Stimulated activated naive B cell treated with anti-CD40 and anti-IgM and Interleukin-4, amounts not matched to agents 10 μg/mL and 1 μg/mL and 100 μg/mL, for 72 hours (primary cell): Measurements from ENCODE around the gene AFF1.
A peak's percentile ranks its signal among the peaks of the same experiment; 100 is the strongest.

ENCODE experiments used
- ATAC-seq, 2 donors: fragments of 150-1000 bp; cut with Tn5 transposase; replicated peaks; 2 replicates each; pipeline ENCODE4 v1.10.0; 2021; ENCODE audit warnings: moderate library complexity in 1 of 2
- DNase-seq: peaks from one replicate; pipeline ENCODE4 v3.0.0; 2021
- H3K27ac Mint-ChIP-seq: one replicate; pipeline ENCODE4 v1.8.0; 2022; ENCODE audit warnings: mild to moderate bottlenecking, mixed read lengths
- H3K27me3 Mint-ChIP-seq, 2 donors: one replicate each; pipeline ENCODE4 v1.8.0; 2022; ENCODE audit warnings: mixed read lengths in 2 of 2
- H3K36me3 Mint-ChIP-seq, 2 donors: one replicate each; pipeline ENCODE4 v1.8.0; 2022; ENCODE audit warnings: mixed read lengths in 2 of 2, mild to moderate bottlenecking in 1 of 2
- H3K4me1 Mint-ChIP-seq, 2 donors: one replicate each; pipeline ENCODE4 v1.8.0; 2022; ENCODE audit warnings: mixed read lengths in 2 of 2, mild to moderate bottlenecking in 1 of 2
- H3K4me3 Mint-ChIP-seq, 2 donors: one replicate each; pipeline ENCODE4 v1.8.0; 2022; ENCODE audit warnings: mild to moderate bottlenecking in 2 of 2, mixed read lengths in 2 of 2, moderate library complexity in 1 of 2
- H3K9me3 Mint-ChIP-seq, 2 donors: one replicate each; pipeline ENCODE4 v1.8.0; 2022; ENCODE audit warnings: mixed read lengths in 2 of 2, mild to moderate bottlenecking in 1 of 2

AFF1 gene

DNA sequence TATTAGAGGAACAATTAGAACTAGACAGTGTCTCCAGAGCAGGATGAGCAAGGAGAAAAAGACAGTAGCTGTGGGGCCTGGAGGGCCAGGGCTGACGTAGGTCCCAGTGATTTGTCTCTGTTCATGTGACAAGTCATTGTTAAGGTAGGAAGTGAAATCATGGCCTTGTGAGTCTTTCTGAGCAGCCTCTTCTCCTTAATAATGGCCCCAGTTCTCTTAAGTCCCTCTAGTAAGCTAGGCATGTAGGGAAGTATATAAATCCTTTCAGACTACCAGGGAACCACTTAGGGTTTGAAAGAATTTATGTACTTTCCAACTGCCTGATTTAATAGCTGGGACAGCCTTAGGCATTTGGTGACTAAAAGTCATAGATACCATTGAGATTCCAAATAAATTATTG is 152.6 kb downstream of the AFF1 start:
- Mint-ChIP-seq H3K4me1 (peaks cover 4 to 24% of the 10 kb centered on the region in 2 donors), H3K4me3 (no peak overlapping the region), H3K36me3 (peaks cover 9 to 12% of the 10 kb centered on the region in 2 donors), H3K9me3 (no peaks in the 10 kb centered on the region), H3K27me3 (no peaks in the 10 kb centered on the region), H3K27ac (no peak overlapping the region)
- DNase-seq: no peak
- ATAC-seq: no peak

DNA sequence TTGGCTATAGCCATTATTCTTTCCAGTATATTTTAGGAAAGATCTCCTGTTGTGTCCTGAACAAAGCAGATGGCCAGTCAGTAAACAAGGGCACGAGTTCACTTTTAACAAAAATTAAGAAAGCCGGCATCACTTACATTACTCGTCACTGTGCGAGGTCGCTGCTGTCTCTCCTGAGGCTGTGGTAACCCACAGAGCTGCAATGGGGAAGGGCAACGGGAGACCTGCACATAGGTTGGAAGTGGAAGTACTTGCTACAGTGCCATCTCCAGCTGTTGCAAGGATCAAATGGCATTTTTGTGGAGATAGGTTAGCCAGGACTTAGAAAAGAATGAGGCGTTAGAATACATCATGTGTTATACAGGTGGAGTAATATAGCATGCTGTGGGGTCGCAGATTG is 153.4 kb downstream of the AFF1 start:
- peaks cover 9 to 14% of the 10 kb centered on the region in 2 donors for H3K36me3 Mint-ChIP-seq
- H3K27ac Mint-ChIP-seq: no peak overlapping the region
- H3K4me1 Mint-ChIP-seq: peaks cover 11 to 32% of the 10 kb centered on the region in 2 donors
- ATAC-seq: no peak
- no peak for DNase-seq
- no peaks in the 10 kb centered on the region for H3K27me3 Mint-ChIP-seq
- no peak overlapping the region for H3K4me3 Mint-ChIP-seq
- no peaks in the 10 kb centered on the region for H3K9me3 Mint-ChIP-seq

DNA sequence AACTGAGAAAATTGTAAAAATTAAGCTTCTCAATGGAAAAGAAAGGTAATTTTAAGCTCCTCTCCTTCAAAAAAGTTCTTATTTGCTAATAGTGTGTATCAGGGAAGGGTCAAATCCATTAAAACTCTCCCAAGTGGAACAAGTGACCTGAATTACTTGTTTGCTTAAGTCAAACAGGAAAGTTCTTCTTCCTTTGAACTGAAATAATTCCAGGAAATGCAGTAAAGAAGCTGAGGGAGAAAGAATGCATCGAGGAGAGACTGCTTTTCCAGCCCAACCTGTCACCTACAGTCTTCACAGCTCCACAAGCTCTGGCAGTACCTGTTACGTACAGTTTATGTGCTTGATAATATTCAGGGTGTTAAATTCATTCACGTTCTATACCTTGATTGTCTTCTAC is 154.6 kb downstream of the AFF1 start:
- no peak overlapping the region for H3K27ac Mint-ChIP-seq
- H3K27me3 Mint-ChIP-seq: no peaks in the 10 kb centered on the region
- no peaks in the 10 kb centered on the region for H3K9me3 Mint-ChIP-seq
- peaks cover 9 to 15% of the 10 kb centered on the region in 2 donors for H3K36me3 Mint-ChIP-seq
- peaks cover 21 to 41% of the 10 kb centered on the region in 2 donors for H3K4me1 Mint-ChIP-seq
- H3K4me3 Mint-ChIP-seq: no peak overlapping the region
- ATAC-seq (no peak), DNase-seq (no peak)

DNA sequence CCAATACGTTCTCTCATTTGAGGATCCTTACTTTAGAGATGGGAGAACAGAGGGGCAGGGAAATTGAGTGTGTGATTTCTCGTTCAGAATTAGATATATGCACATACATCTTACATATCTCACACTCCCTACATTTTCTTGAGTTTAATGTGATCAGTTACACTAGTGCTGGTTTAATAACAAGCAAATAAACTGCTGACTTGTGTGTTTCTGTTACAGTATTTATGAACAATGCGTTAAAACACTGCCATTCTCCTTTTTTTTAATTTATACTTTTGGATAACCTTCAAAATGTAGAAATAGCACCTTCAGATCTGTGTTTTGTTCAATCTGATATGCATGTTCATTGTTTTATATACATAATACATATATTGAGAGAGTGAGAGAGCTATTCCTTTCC is 155.5 kb downstream of the AFF1 start:
- peaks cover 6 to 11% of the 10 kb centered on the region in 2 donors for H3K36me3 Mint-ChIP-seq
- H3K9me3 Mint-ChIP-seq: no peaks in the 10 kb centered on the region
- H3K27ac Mint-ChIP-seq: no peak overlapping the region
- DNase-seq (no peak), ATAC-seq (no peak)
- H3K4me1 Mint-ChIP-seq: peaks cover 21 to 37% of the 10 kb centered on the region in 2 donors
- H3K27me3 Mint-ChIP-seq: no peaks in the 10 kb centered on the region
- no peak overlapping the region for H3K4me3 Mint-ChIP-seq

DNA sequence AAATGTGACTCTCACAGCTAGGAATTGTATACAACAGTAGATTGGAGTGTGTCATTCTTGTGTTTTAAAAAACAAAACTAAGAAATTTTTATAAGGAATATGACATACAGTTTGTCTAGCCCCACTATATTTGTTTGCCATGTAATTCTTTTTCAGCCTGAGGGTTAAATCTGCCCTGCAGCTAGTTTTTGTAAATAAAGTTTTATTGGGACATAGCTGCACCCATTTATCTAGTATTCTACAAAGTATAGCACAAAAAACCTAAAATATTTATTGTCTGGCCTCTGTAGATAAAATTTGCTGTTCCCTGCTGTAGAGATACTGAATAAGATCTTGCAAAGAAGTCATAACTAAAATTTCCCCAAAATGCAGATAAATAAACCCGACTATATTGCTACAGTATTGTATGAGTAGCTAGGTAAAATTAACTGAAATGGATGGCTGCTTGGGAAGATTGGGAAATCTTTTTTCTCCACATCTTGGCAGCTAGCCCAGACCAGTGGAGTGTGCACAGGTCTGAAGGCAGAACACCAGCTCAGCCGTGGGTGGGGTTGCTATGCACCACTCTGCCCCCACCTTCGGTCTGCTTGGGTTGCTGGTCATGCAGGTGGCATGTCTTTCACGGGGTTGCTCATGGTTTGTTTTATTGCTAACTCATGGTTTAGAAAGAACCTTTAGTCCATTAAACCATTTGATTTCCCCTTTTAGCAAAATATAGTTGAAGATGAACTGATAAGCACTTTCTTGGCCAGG is 157.8 kb downstream of the AFF1 start:
- H3K4me1 Mint-ChIP-seq: peaks cover 19 to 26% of the 10 kb centered on the region in 2 donors
- DNase-seq (no peak), ATAC-seq (peak; percentile 41 to 55)
- no peak overlapping the region for H3K4me3 Mint-ChIP-seq
- H3K27ac Mint-ChIP-seq: no peak overlapping the region
- no peaks in the 10 kb centered on the region for H3K27me3 Mint-ChIP-seq
- H3K36me3 Mint-ChIP-seq: peaks cover 2 to 11% of the 10 kb centered on the region in 2 donors
- H3K9me3 Mint-ChIP-seq: no peaks in the 10 kb centered on the region

DNA sequence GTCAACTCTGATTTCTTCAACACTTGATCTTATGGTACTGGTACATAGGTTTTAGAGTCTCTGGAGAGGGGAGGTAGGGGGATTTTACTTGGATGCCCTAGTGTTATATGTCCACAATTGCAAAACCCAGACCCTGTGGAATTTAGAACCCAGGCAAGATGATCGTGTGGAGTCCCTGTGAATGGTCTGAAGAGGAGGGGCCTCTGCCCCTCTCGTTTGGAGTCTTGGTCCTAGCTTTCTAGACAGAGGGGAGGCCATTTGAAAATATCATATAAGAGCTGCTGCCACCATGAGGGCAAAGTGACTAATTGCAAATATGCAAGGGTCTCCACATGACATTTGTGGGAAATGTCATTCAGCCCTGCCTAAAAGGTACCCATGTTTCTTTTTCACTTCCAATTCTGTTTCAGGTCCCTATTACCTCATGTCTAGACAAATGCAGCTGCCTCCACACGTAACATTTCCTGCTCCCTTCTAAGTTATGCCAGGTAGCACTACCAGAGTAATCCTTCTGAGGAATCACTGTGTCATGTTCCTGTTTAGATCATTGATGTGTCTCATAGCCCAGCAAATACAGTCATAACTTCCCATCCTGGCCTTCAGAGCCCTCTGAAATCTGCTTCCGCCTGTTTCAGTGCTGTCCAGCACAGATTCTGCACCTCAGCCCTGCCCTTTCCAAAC is 158.8 kb downstream of the AFF1 start:
- ATAC-seq: peak; percentile 95
- Mint-ChIP-seq H3K4me3 (no peak overlapping the region), H3K36me3 (peaks cover 2 to 11% of the 10 kb centered on the region in 2 donors), H3K4me1 (peaks cover 19 to 26% of the 10 kb centered on the region in 2 donors), H3K27me3 (no peaks in the 10 kb centered on the region), H3K27ac (peak overlapping the region; percentile 6), H3K9me3 (no peaks in the 10 kb centered on the region)
- peak; percentile 44 for DNase-seq

DNA sequence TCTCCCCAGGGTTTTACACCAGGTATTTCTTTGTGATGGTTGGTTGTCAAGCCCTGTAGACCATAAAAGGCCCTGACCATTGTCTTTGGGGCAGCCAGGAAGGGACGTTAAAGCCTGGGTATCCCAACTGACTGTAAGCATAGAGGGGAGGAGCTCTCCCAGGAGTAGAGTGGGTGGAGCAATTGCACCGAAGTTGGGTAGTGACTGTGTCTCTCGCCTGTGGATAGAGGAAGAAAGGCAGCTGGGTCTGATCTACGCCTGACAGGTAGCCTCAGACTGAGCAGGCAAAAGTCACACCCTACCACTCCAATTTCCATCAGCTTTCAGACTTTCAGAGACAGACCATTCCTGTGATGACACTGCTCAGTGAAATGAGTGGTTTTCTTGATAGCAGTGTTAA is 162.3 kb downstream of the AFF1 start:
- ATAC-seq (no peak), DNase-seq (no peak)
- Mint-ChIP-seq H3K27me3 (no peaks in the 10 kb centered on the region), H3K4me1 (peaks cover 19 to 23% of the 10 kb centered on the region in 2 donors), H3K9me3 (no peaks in the 10 kb centered on the region), H3K4me3 (no peak overlapping the region), H3K36me3 (peaks cover 7 to 15% of the 10 kb centered on the region in 2 donors), H3K27ac (no peak overlapping the region)

DNA sequence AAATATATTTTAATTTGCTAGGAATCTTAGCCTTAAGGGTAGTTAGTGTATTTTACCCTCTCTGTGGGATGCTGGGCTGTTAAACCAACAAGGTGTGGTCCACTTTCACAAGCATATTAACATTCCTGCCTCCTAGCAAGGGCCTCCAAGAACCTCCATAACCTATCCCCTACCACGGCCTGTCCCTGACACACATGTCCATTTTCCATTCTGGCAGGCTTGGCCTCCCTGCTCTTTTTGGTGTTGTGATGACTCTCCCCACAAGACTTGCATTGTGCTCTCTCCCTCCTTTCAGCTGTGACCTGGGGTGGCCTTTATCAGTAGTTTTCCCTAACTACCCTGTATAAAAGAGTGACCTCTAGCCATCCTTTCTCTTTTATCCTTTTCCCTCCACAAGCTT is 165.4 kb downstream of the AFF1 start:
- Mint-ChIP-seq H3K4me3 (no peak overlapping the region), H3K27ac (no peak overlapping the region), H3K9me3 (no peaks in the 10 kb centered on the region), H3K36me3 (peaks cover 7 to 11% of the 10 kb centered on the region in 2 donors), H3K4me1 (peaks cover 5 to 6% of the 10 kb centered on the region in 2 donors), H3K27me3 (no peaks in the 10 kb centered on the region)
- ATAC-seq: no peak
- DNase-seq: no peak

DNA sequence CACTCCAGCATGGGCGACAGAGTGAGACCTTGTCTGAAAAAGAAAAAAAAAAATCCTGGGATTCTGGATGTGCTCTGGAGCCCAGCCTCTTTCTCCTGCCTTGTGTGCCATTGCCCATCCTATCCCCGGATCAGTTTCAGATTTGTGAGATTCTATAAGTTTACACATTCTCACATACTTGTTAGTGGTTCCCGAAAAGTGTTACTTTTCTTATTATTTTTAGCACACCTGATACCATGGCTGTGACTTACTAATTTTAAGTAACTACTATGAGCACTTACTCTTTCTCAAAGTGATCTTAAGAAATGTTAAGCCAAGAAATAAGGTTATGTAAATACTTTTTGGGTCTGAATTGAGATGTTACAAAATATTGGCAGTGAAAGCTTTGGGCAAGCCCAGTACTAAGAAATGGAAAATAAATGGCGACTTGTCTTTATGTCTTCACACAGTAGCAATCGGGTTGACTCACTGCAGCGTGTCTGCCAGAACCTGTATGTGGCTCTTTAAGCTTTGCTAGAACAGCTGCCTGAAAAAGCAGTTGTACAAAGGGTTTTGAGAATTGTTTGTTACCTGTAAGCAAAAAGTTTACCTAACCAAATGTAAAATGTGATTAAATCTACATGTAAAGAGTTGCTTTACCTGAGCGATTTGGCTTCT is 166.9 kb downstream of the AFF1 start:
- DNase-seq: no peak
- Mint-ChIP-seq H3K27me3 (no peaks in the 10 kb centered on the region), H3K36me3 (peaks cover 8 to 14% of the 10 kb centered on the region in 2 donors), H3K27ac (no peak overlapping the region), H3K4me3 (no peak overlapping the region), H3K4me1 (peaks cover 5 to 6% of the 10 kb centered on the region in 2 donors), H3K9me3 (no peaks in the 10 kb centered on the region)
- ATAC-seq: no peak

DNA sequence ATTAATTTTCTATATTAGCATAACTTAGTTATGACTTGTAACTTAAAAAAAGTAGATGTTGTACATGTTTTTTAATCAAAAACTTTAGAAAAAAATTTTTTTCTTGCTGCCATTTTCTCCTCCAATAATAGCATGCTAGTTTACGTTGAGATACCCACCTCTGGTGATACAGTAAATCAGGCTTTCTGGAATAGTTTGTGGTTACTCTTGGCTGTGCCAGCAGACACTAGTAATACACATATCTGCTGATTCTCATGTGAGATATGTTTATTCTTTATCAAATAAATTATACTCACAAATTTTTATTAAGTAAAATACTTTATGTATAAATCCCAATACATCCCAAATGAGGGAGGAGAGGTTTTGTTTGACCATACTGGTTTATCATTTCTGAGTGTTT is 168.3 kb downstream of the AFF1 start:
- Mint-ChIP-seq H3K9me3 (no peaks in the 10 kb centered on the region), H3K36me3 (peaks cover 11 to 19% of the 10 kb centered on the region in 2 donors), H3K4me1 (peaks cover 5% of the 10 kb centered on the region in 2 donors), H3K27ac (no peak overlapping the region), H3K4me3 (no peak overlapping the region), H3K27me3 (no peaks in the 10 kb centered on the region)
- no peak for ATAC-seq
- no peak for DNase-seq

DNA sequence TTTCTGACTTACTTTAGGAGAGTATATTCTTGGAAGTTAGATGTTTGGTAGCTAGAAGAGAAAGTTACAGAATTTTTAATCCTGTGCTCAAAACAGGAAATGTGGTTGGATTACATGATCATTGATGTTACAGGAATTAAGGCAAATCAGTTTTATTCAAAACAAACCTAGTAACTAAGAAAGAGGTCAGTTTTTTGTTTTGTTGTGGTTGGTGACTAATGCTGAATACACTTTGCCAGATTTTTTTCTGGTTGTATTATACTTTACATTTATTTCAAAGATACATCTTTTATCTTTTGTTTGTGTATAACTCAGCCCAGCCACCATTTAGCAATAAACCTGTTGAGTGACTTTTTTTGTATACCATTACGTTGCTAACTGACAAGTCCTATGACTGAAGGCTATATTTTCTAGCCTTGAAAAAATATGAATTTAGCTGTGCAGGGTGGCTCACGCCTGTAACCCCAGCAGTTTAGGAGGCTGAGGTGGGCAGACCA is 168.9 kb downstream of the AFF1 start:
- peak overlapping the region; percentile 26 for H3K27ac Mint-ChIP-seq
- ATAC-seq (no peak), DNase-seq (no peak)
- H3K36me3 Mint-ChIP-seq: peaks cover 11 to 20% of the 10 kb centered on the region in 2 donors
- H3K27me3 Mint-ChIP-seq: no peaks in the 10 kb centered on the region
- H3K9me3 Mint-ChIP-seq: no peaks in the 10 kb centered on the region
- peaks cover 5% of the 10 kb centered on the region in 2 donors for H3K4me1 Mint-ChIP-seq
- H3K4me3 Mint-ChIP-seq: no peak overlapping the region

DNA sequence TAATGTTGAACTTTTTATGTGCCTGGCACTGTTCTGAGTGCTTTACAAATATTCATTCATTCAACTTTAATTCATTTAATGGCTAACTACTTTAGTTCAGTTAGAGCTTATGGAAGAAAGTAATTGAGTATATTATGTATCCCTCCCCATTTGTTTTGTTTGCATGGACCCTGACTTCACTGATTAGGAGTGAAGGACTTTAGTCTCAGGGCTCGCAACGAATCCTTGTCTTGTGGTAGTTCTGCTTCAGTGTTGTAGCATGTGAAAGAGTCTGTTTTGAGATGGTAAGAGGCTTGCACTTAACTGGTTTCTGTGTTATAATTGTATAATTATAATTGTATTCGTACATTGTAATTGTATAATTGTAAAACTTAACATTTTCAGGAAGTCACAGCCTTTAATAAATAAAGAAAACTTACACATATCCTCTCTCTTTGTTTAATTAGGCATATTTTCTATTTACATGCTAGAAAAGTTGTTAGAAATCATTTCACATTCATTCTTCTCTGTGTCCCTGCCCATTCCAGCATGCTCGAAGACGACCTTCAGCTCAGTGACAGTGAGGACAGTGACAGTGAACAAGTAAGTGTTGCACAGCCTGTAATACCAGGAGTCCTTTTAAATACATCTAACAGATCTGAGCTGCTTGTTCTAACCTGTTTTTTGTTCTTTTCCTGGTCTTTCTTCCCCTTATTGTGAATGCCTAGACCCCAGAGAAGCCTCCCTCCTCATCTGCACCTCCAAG is 170.5 kb downstream of the AFF1 start:
- H3K4me1 Mint-ChIP-seq: peaks cover 5% of the 10 kb centered on the region in 2 donors
- DNase-seq (no peak), ATAC-seq (no peak)
- H3K27me3 Mint-ChIP-seq: no peaks in the 10 kb centered on the region
- H3K9me3 Mint-ChIP-seq: no peaks in the 10 kb centered on the region
- H3K27ac Mint-ChIP-seq: peak overlapping the region; percentile 38
- peaks cover 11 to 28% of the 10 kb centered on the region in 2 donors for H3K36me3 Mint-ChIP-seq
- no peak overlapping the region for H3K4me3 Mint-ChIP-seq

DNA sequence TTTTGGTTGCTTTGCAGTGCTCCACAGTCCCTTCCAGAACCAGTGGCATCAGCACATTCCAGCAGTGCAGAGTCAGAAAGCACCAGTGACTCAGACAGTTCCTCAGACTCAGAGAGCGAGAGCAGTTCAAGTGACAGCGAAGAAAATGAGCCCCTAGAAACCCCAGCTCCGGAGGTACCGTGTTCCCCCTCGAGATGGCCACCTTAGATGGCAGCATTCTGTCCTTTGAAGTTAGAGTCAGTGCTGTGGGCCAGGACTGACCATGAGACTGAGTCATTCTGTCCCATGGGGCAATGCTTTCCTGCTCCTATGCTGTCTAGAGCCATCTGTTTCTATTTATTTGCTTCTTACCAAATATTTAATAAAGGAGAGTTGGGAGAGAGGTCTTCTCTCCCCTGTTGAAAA is 173.3 kb downstream of the AFF1 start:
- Mint-ChIP-seq H3K4me3 (no peak overlapping the region), H3K36me3 (peaks cover 13 to 27% of the 10 kb centered on the region in 2 donors), H3K27ac (peak overlapping the region; percentile 9), H3K4me1 (peaks cover 4 to 5% of the 10 kb centered on the region in 2 donors), H3K27me3 (no peaks in the 10 kb centered on the region), H3K9me3 (no peaks in the 10 kb centered on the region)
- DNase-seq (no peak), ATAC-seq (no peak)

DNA sequence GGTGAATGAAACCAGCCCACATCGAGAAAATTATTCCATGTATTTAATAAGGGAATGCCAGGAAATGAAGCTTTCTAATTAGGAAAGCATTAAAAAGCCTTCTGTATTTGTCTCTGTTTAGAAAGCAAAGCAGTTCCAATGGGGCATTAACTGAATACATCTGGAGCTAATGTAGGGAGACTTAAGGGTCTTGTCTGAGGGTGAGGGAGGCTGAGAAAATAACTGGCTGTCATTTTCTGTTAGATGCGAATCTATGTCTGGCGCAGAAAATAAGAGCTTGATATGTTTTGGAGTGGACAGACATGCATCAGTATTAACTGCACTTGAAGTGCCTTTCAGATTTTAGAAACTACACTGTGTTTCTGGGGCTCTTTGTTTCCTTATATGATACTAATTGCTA is 174.3 kb downstream of the AFF1 start:
- H3K27me3 Mint-ChIP-seq: no peaks in the 10 kb centered on the region
- H3K9me3 Mint-ChIP-seq: no peaks in the 10 kb centered on the region
- H3K36me3 Mint-ChIP-seq: peaks cover 13 to 28% of the 10 kb centered on the region in 2 donors
- no peak overlapping the region for H3K27ac Mint-ChIP-seq
- DNase-seq (no peak), ATAC-seq (no peak)
- H3K4me1 Mint-ChIP-seq: no peaks in the 10 kb centered on the region
- H3K4me3 Mint-ChIP-seq: no peak overlapping the region
